IPS-20b (cell line): ENCODE measurements around the gene ADGRG4.

Experiments
- H3K27ac ChIP-seq: one replicate; pipeline ENCODE4 v1.5.1; 2013; ENCODE audit warnings: low read length
- H3K27me3 ChIP-seq: 2 replicates; pipeline ENCODE4 v1.6.1; 2013; ENCODE audit warnings: mild to moderate bottlenecking, low read length, inconsistent platforms; ENCODE audit not compliant: insufficient read depth
- H3K36me3 ChIP-seq: 2 replicates; pipeline ENCODE4 v1.6.1; 2013; ENCODE audit warnings: low read depth, mild to moderate bottlenecking, inconsistent platforms, low read length, moderate library complexity; ENCODE audit not compliant: insufficient read depth
- H3K4me1 ChIP-seq: 2 replicates; pipeline ENCODE4 v1.6.1; 2013; ENCODE audit warnings: mild to moderate bottlenecking, control low read depth, inconsistent platforms, low read length, moderate library complexity; ENCODE audit not compliant: insufficient read depth
- H3K4me3 ChIP-seq: 2 replicates; pipeline ENCODE4 v1.5.1; 2013; ENCODE audit warnings: mild to moderate bottlenecking, low read length, inconsistent platforms
- H3K9ac ChIP-seq: 2 replicates; pipeline ENCODE4 v1.6.1; 2013; ENCODE audit warnings: low read depth, mild to moderate bottlenecking, inconsistent platforms, low read length, moderate library complexity
- H3K9me3 ChIP-seq: 2 replicates; pipeline ENCODE4 v1.6.1; 2013; ENCODE audit warnings: mild to moderate bottlenecking, low read depth, low read length, inconsistent platforms; ENCODE audit not compliant: insufficient read depth

ADGRG4 gene

GRCh38 chrX:136339702-136340101 is 38.9 kb downstream of the ADGRG4 start:
- no peaks in the 10 kb centered on the region for H3K27me3 ChIP-seq
- H3K27ac ChIP-seq, result no peak overlapping the region
- no peaks in the 10 kb centered on the region for H3K36me3 ChIP-seq
- no peaks in the 10 kb centered on the region for H3K9me3 ChIP-seq
- H3K4me1 ChIP-seq, result no peaks in the 10 kb centered on the region
- no peak overlapping the region for H3K4me3 ChIP-seq
- no peak overlapping the region for H3K9ac ChIP-seq

- no peaks in the 10 kb centered on the region for H3K9me3 ChIP-seq
- H3K9ac ChIP-seq, result no peak overlapping the region
- H3K4me3 ChIP-seq, result no peak overlapping the region
- no peaks in the 10 kb centered on the region for H3K4me1 ChIP-seq
- no peak overlapping the region for H3K27ac ChIP-seq
- no peaks in the 10 kb centered on the region for H3K36me3 ChIP-seq
- no peaks in the 10 kb centered on the region for H3K27me3 ChIP-seq
These were observed 43.6 kb downstream of the ADGRG4 start for GRCh38 chrX:136344320-136344719.

- Histone ChIP-seq H3K9ac (no peak overlapping the region), H3K27me3 (no peaks in the 10 kb centered on the region), H3K36me3 (no peaks in the 10 kb centered on the region), H3K4me1 (no peaks in the 10 kb centered on the region), H3K4me3 (no peak overlapping the region), H3K9me3 (no peaks in the 10 kb centered on the region), H3K27ac (no peak overlapping the region)
These were observed 45.7 kb downstream of the ADGRG4 start for GRCh38 chrX:136346506-136346905.

- H3K36me3 ChIP-seq, result no peaks in the 10 kb centered on the region
- no peak overlapping the region for H3K27ac ChIP-seq
- no peaks in the 10 kb centered on the region for H3K9me3 ChIP-seq
- no peak overlapping the region for H3K4me3 ChIP-seq
- no peaks in the 10 kb centered on the region for H3K27me3 ChIP-seq
- H3K9ac ChIP-seq, result no peak overlapping the region
- H3K4me1 ChIP-seq, result no peaks in the 10 kb centered on the region
These were observed 46.9 kb downstream of the ADGRG4 start for GRCh38 chrX:136347706-136348105.

- no peaks in the 10 kb centered on the region for H3K36me3 ChIP-seq
- no peak overlapping the region for H3K9ac ChIP-seq
- H3K9me3 ChIP-seq, result no peaks in the 10 kb centered on the region
- no peaks in the 10 kb centered on the region for H3K4me1 ChIP-seq
- H3K27me3 ChIP-seq, result no peaks in the 10 kb centered on the region
- no peak overlapping the region for H3K4me3 ChIP-seq
- H3K27ac ChIP-seq, result no peak overlapping the region
These were observed 52.8 kb downstream of the ADGRG4 start for GRCh38 chrX:136353526-136354093.

- Histone ChIP-seq H3K27me3 (no peaks in the 10 kb centered on the region), H3K4me3 (no peak overlapping the region), H3K9ac (no peak overlapping the region), H3K4me1 (no peaks in the 10 kb centered on the region), H3K9me3 (no peaks in the 10 kb centered on the region), H3K27ac (no peak overlapping the region), H3K36me3 (no peaks in the 10 kb centered on the region)
These were observed 53.4 kb downstream of the ADGRG4 start for GRCh38 chrX:136354201-136354600.

- Histone ChIP-seq H3K9ac (no peak overlapping the region), H3K9me3 (no peaks in the 10 kb centered on the region), H3K27me3 (no peaks in the 10 kb centered on the region), H3K4me3 (no peak overlapping the region), H3K27ac (no peak overlapping the region), H3K36me3 (no peaks in the 10 kb centered on the region), H3K4me1 (no peaks in the 10 kb centered on the region)
These were observed 68.6 kb downstream of the ADGRG4 start for GRCh38 chrX:136369377-136369776.

GRCh38 chrX:136376713-136377112 is 76.0 kb downstream of the ADGRG4 start:
- Histone ChIP-seq H3K9me3 (no peaks in the 10 kb centered on the region), H3K27me3 (no peaks in the 10 kb centered on the region; the same call in 1 of the 2 replicates), H3K4me3 (no peak overlapping the region), H3K27ac (no peak overlapping the region), H3K36me3 (no peaks in the 10 kb centered on the region), H3K4me1 (no peaks in the 10 kb centered on the region), H3K9ac (no peak overlapping the region)

GRCh38 chrX:136380010-136380769 is 79.4 kb downstream of the ADGRG4 start:
- H3K4me3 ChIP-seq, result no peak overlapping the region
- H3K27ac ChIP-seq, result no peak overlapping the region
- H3K36me3 ChIP-seq, result no peaks in the 10 kb centered on the region
- H3K27me3 ChIP-seq, result no peaks in the 10 kb centered on the region; the same call in 1 of the 2 replicates
- no peaks in the 10 kb centered on the region for H3K9me3 ChIP-seq
- no peak overlapping the region for H3K9ac ChIP-seq
- H3K4me1 ChIP-seq, result no peaks in the 10 kb centered on the region

- no peaks in the 10 kb centered on the region for H3K27me3 ChIP-seq
- H3K4me3 ChIP-seq, result no peak overlapping the region
- H3K36me3 ChIP-seq, result no peaks in the 10 kb centered on the region
- H3K4me1 ChIP-seq, result no peaks in the 10 kb centered on the region
- H3K9ac ChIP-seq, result no peak overlapping the region
- H3K9me3 ChIP-seq, result no peaks in the 10 kb centered on the region
- no peak overlapping the region for H3K27ac ChIP-seq
These were observed 85.4 kb downstream of the ADGRG4 start for GRCh38 chrX:136386173-136386572.

GRCh38 chrX:136386826-136387225 is 86.1 kb downstream of the ADGRG4 start:
- no peak overlapping the region for H3K4me3 ChIP-seq
- H3K27me3 ChIP-seq, result no peaks in the 10 kb centered on the region
- H3K27ac ChIP-seq, result no peak overlapping the region
- H3K9me3 ChIP-seq, result no peaks in the 10 kb centered on the region
- H3K9ac ChIP-seq, result no peak overlapping the region
- no peaks in the 10 kb centered on the region for H3K4me1 ChIP-seq
- H3K36me3 ChIP-seq, result no peaks in the 10 kb centered on the region

GRCh38 chrX:136387951-136388502 is 87.3 kb downstream of the ADGRG4 start:
- Histone ChIP-seq H3K27ac (no peak overlapping the region), H3K9me3 (no peaks in the 10 kb centered on the region), H3K4me3 (no peak overlapping the region), H3K27me3 (no peaks in the 10 kb centered on the region), H3K36me3 (no peaks in the 10 kb centered on the region), H3K9ac (no peak overlapping the region), H3K4me1 (no peaks in the 10 kb centered on the region)
